Thoracic aorta (tissue), 2 donors: ENCODE measurements around the gene CEP72. TPM values are rescaled to one million over a fixed set of nuclear protein-coding genes. Genes with fewer than 3 reads are reported as not detected.

Experiments used
- ATAC-seq: fragments of 150-250 bp; one replicate; pipeline ENCODE4 v1.8.0; 2017; ENCODE audit warnings: low read depth; ENCODE audit not compliant: insufficient number of reproducible peaks, low FRiP score
- DNase-seq: peaks from one replicate; pipeline ENCODE4 v3.0.0-alpha.2; 2020; ENCODE audit warnings: low spot score
- H3K27ac ChIP-seq, 2 donors: fragments of 200-600 bp; sonication (generic); 1 replicate in 1 of 2; 2 replicates in 1 of 2; pipeline ENCODE4 v1.5.1; 2016; ENCODE audit warnings: mild to moderate bottlenecking in 2 of 2, moderate library complexity in 2 of 2
- H3K27me3 ChIP-seq: fragments of 200-600 bp; sonication (generic); replicated peaks from 2 replicates; pipeline ENCODE4 v1.6.0; 2016; ENCODE audit warnings: mild to moderate bottlenecking; ENCODE audit not compliant: insufficient read depth
- H3K36me3 ChIP-seq: fragments of 200-600 bp; sonication (generic); one replicate; pipeline ENCODE4 v1.5.1; 2016
- H3K4me1 ChIP-seq, 2 donors: fragments of 200-600 bp; sonication (generic); 1 replicate in 1 of 2; 2 replicates in 1 of 2; pipeline versions ENCODE4 v1.5.1 to v1.6.0; 2016; ENCODE audit warnings: low read depth in 2 of 2, mild to moderate bottlenecking in 1 of 2; ENCODE audit not compliant: control insufficient read depth in 1 of 2
- H3K4me3 ChIP-seq: fragments of 200-600 bp; sonication (generic); 2 replicates; pipeline ENCODE4 v1.5.1; 2016; ENCODE audit warnings: mild to moderate bottlenecking
- H3K9me3 ChIP-seq: fragments of 200-600 bp; sonication (generic); 2 replicates; pipeline ENCODE4 v1.5.1; 2016
- total RNA-seq, 2 donors: library from RNA; depleted of rRNA; stranded (reverse); fragments of >200 nt; gene quantifications; one replicate each; pipeline versions ENCODE4 v1.1.0 to v1.2.3, GENCODE V29; 2016
- TF ChIP-seq, protein P1 (sequence below): fragments of 200-600 bp; sonication (generic); IDR thresholded peaks from one replicate; pipeline ENCODE4 v1.5.1; 2019; ENCODE audit warnings: antibody characterized with exemption

The CEP72 gene
- total RNA-seq, 2 donors from 2014 or later = 0.68 to 2.0 TPM

DNA sequence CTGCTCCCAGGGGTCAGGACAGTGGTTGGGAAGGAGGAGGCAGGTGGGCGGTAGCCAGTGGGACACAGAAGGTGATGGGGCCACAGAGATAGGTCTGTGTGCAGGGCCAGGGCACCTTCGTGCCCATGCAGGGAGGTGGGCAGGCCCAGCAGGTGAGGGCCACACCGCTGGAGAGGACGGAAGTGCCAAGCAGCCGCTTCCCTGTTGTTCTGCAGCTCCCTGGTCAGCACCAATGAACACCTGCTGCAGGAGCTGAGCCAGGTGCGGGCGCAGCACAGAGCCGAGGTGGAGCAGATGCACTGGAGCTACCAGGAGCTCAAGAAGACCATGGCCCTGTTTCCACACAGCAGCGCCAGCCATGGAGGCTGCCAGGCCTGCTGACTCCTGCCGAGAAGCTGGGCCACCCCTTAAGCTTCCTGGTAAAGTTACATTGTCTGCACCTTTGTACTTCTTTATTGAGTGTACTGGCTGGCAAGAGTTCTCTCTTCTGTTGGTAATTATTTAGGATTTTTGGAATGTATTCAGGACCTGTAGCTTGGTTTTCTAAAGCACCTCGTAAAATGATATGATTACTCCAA lies 40.7 kb downstream of the CEP72 start:
- H3K36me3 ChIP-seq = peaks cover 5% of the 10 kb centered on the region
- no peak overlapping the region for H3K4me3 ChIP-seq
- H3K27ac ChIP-seq = no peak overlapping the region
- no peak for ATAC-seq
- TF ChIP-seq, protein P1, sequence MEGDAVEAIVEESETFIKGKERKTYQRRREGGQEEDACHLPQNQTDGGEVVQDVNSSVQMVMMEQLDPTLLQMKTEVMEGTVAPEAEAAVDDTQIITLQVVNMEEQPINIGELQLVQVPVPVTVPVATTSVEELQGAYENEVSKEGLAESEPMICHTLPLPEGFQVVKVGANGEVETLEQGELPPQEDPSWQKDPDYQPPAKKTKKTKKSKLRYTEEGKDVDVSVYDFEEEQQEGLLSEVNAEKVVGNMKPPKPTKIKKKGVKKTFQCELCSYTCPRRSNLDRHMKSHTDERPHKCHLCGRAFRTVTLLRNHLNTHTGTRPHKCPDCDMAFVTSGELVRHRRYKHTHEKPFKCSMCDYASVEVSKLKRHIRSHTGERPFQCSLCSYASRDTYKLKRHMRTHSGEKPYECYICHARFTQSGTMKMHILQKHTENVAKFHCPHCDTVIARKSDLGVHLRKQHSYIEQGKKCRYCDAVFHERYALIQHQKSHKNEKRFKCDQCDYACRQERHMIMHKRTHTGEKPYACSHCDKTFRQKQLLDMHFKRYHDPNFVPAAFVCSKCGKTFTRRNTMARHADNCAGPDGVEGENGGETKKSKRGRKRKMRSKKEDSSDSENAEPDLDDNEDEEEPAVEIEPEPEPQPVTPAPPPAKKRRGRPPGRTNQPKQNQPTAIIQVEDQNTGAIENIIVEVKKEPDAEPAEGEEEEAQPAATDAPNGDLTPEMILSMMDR = no peak
- DNase-seq = no peak
- H3K4me1 ChIP-seq = no peaks in the 10 kb centered on the region
- no peaks in the 10 kb centered on the region for H3K27me3 ChIP-seq
- H3K9me3 ChIP-seq = no peaks in the 10 kb centered on the region

DNA sequence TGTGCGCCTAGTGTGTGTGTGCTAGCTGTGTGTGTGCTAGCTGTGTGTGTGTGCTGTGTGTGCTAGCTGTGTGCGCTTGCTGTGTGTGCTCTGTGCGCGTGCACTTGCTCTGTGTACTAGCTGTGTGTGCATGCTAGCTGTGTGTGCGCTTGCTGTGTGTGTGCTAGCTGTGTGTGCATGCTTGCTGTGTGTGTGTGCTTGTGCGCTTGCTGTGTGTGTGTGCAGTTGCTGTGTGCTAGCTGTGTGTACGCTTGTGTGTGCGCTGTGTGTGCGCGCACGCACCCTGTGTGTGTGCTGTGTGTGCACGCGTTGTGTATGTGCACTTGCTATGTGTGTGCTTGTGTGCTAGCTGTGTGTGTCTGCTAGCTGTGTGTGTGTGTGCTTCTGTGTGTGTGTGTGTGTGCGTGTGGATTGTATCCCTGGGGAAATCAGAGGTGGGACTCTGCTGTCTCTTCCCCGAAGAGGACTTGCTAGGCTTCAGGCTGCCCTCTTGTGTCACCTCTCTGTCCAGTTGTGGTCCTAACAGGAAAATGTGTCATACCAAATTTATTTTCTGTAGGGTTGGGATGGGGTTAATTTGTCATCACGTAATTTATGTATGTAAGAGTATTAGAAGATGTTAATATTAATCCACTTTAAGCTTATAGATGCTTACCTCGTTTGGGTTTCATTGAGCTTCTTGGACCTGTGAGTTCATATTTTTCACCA lies 42.1 kb downstream of the CEP72 start:
- no peaks in the 10 kb centered on the region for H3K27me3 ChIP-seq
- no peak overlapping the region for H3K27ac ChIP-seq
- DNase-seq (no peak), ATAC-seq (no peak)
- H3K9me3 ChIP-seq = no peaks in the 10 kb centered on the region
- H3K4me3 ChIP-seq = no peak overlapping the region
- H3K4me1 ChIP-seq = no peaks in the 10 kb centered on the region
- TF ChIP-seq, protein P1 = no peak
- H3K36me3 ChIP-seq = peaks cover 7% of the 10 kb centered on the region

DNA sequence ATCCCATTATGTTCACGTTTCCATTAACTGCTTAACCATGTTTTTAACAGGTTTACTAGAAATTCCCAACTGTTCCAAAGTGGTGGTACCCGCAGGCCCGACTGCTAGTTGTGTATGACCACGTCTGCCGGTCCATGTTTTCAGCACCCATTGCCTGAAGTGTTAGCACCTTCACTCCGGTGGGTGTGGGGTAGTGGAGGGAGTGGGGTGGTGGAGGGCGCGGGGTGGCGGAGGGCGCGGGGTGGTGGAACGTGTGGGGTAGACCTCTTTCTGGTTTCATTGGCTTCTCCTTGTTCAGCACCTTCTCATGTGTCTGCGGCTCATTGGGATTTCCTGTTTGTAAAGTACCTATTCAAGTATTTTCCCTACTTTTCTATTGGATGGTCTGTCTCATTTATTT lies 43.3 kb downstream of the CEP72 start:
- peaks cover 7% of the 10 kb centered on the region for H3K36me3 ChIP-seq

DNA sequence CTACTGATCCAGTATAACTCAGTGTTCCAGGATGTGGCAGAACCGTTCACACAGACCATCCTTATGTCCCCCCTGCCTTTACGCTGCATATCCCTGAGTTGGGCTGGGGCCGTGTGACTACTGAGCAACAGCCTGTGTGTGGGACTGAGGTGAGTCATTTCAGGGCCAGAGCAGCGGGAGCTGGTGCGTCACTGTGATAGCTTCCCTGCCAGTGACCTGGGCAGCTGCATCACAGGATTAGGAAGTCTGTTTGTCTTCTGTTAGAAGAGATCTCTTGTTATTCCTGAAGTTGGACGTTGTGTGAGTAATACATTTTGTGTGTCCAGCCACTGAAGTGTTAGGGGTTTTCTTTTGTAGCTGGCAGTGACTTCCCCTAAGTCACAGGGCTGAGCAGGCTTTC lies 45.4 kb downstream of the CEP72 start:
- Histone ChIP-seq H3K36me3 (peaks cover 19% of the 10 kb centered on the region), H3K27me3 (no peaks in the 10 kb centered on the region), H3K9me3 (no peaks in the 10 kb centered on the region), H3K27ac (no peak overlapping the region), H3K4me3 (no peak overlapping the region), H3K4me1 (no peaks in the 10 kb centered on the region)
- ATAC-seq = no peak
- TF ChIP-seq, protein P1 = no peak
- DNase-seq = no peak

More for the DNA sequence above, 43.3 kb downstream of the CEP72 start:
- no peak for ATAC-seq
- H3K9me3 ChIP-seq = no peaks in the 10 kb centered on the region
- no peaks in the 10 kb centered on the region for H3K27me3 ChIP-seq
- H3K4me3 ChIP-seq = no peak overlapping the region
- no peak overlapping the region for H3K27ac ChIP-seq
- TF ChIP-seq, protein P1 = no peak
- no peaks in the 10 kb centered on the region for H3K4me1 ChIP-seq
- DNase-seq = no peak

DNA sequence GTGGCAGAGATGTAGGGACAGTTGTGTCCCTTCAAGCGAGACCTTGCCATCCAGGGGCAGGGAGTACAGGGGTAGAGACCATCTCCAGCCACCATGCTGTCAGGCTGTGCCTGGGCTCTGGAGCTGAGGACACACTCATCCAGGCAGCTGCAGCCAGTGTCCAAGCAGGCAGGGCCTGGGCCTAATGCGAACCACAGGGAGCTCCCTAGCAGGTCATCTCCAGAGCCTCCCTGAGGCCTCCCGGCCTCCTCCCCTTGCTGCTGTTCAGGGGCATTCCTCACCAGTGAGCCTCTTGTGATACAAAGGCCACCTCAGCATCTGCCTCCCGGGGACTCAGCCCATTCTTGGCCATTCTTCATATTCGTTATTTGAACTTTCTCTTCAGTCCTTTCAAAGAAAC lies 46.0 kb downstream of the CEP72 start:
- no peaks in the 10 kb centered on the region for H3K4me1 ChIP-seq
- H3K4me3 ChIP-seq = no peak overlapping the region
- H3K36me3 ChIP-seq = peaks cover 21% of the 10 kb centered on the region
- ATAC-seq (no peak), DNase-seq (no peak)
- H3K27ac ChIP-seq = no peak overlapping the region
- TF ChIP-seq, protein P1 = no peak
- H3K27me3 ChIP-seq = no peaks in the 10 kb centered on the region
- no peaks in the 10 kb centered on the region for H3K9me3 ChIP-seq
